Stomach (tissue), 9 donors: ENCODE results near the gene PICK1. TPM values are rescaled to one million over a fixed set of nuclear protein-coding genes. Genes with fewer than 3 reads are reported as not detected.
A peak's percentile ranks its signal among the peaks of the same experiment; 100 is the strongest.

Source experiments
- DNase-seq, 2 donors: peaks; one replicate each; pipeline versions ENCODE4 v3.0.0 to v3.0.0-alpha.2; 2013 to 2019
- H3K27ac ChIP-seq, 5 donors: fragments of 200-600 bp in 4 of 5; sonication (generic) in 4 of 5; one replicate each; pipeline ENCODE4 v1.5.1; 2013 to 2019; ENCODE audit warnings: mild to moderate bottlenecking in 1 of 5, moderate library complexity in 1 of 5
- H3K27me3 ChIP-seq, 3 donors: fragments of 200-600 bp; sonication (generic); one replicate each; pipeline ENCODE4 v1.5.1; 2017 to 2019; ENCODE audit warnings: mixed run types in 1 of 3
- H3K36me3 ChIP-seq, 4 donors: fragments of 200-600 bp; sonication (generic); 1 replicate in 3 of 4; 2 replicates in 1 of 4; pipeline ENCODE4 v1.5.1; 2016 to 2019
- H3K4me1 ChIP-seq, 4 donors: fragments of 200-600 bp; sonication (generic); one replicate each; pipeline ENCODE4 v1.5.1; 2016 to 2019
- H3K4me3 ChIP-seq, 4 donors: fragments of 200-600 bp; sonication (generic) in 3 of 4; one replicate each; pipeline ENCODE4 v1.5.1; 2016 to 2019; ENCODE audit warnings: mild to moderate bottlenecking in 1 of 4
- H3K9me3 ChIP-seq, 4 donors: fragments of 200-600 bp; sonication (generic); one replicate each; pipeline ENCODE4 v1.5.1; 2016 to 2019
- CTCF ChIP-seq, 7 experiments: fragments of 450-650 bp in 4 of 7; fragments of 200-600 bp in 3 of 7; sonication (generic) in 3 of 7; IDR thresholded peaks; one replicate each; pipeline ENCODE4 v1.5.1; 2016 to 2019; ENCODE audit warnings: antibody characterized with exemption in 7 of 7, control low read depth in 2 of 7, mild to moderate bottlenecking in 1 of 7
- EP300 ChIP-seq: sonication (generic); formaldehyde crosslinking; IDR thresholded peaks from one replicate; pipeline ENCODE4 v1.6.1; 2017; ENCODE audit warnings: antibody characterized with exemption
- POLR2A ChIP-seq, 4 donors: fragments of 450-650 bp; IDR thresholded peaks; one replicate each; pipeline ENCODE4 v1.6.1; 2016; ENCODE audit warnings: antibody characterized with exemption in 4 of 4, control low read depth in 2 of 4, mild to moderate bottlenecking in 1 of 4, moderate library complexity in 1 of 4
- POLR2AphosphoS5 ChIP-seq, 3 donors: sonication (generic); formaldehyde crosslinking; IDR thresholded peaks; one replicate each; pipeline ENCODE4 v1.6.1; 2016; ENCODE audit warnings: antibody characterized with exemption in 3 of 3
- WGBS, 5 donors: extraction: QIAGEN DNeasy Blood & Tissue Kit in 3 of 5; methylation state at CpG; one replicate each; pipeline versions ENCODE4 v1.1.5 to v1.1.7; 2013 to 2018; 5-methylcytosine and 5-hydroxymethylcytosine counted together
- intact Hi-C: fragments of 100-400 bp; cut with DNase I; formaldehyde crosslinking; loops from one replicate; pipeline ENCODE4 v1.15.1; 2023; ENCODE audit warnings: low total_unique reads
- polyA plus RNA-seq, 3 donors: library from polyadenylated mRNA; stranded (reverse); fragments of 200-250 nt; gene quantifications; one replicate each; pipeline ENCODE4 v1.2.3, GENCODE V29; 2013
- total RNA-seq, 5 donors: library from RNA; depleted of rRNA; stranded (reverse); fragments of >200 nt; gene quantifications; one replicate each; pipeline versions ENCODE4 v1.1.0 to v1.2.3, GENCODE V29; 2014 to 2016
- donor health status: healthy with polysubstance abuse.
- donor health status: Bipolar disorder and iron deficiency.
- donor health status: healthy.

Gene PICK1
- total and polyA plus RNA-seq, 8 donors: 20.7 to 44.3 (median 27.0) TPM

- H3K27me3 ChIP-seq: no peaks in the 10 kb centered on the region
- intact Hi-C loops: no loop called here
- H3K27ac ChIP-seq: no peak overlapping the region
- H3K4me1 ChIP-seq: peaks cover 0 to 7% (median 0%) of the 10 kb centered on the region in 4 donors
- no peaks in the 10 kb centered on the region for H3K9me3 ChIP-seq
- TF ChIP-seq EP300 (no peak), POLR2A (IDR thresholded peaks at IDR 0.05) (no peak), POLR2AphosphoS5 (IDR thresholded peaks at IDR 0.05) (no peak), CTCF (IDR thresholded peaks at IDR 0.05) (no peak)
- peak in 1 of 2 donors; percentile 56 for DNase-seq
- no peak overlapping the region for H3K4me3 ChIP-seq
- H3K36me3 ChIP-seq: no peaks in the 10 kb centered on the region
- WGBS, 5 donors: 78 to 85% (median 81%) methylated on average over 18 to 22 of the region's 22 CpGs
Measured at GRCh38 chr22:38026130-38027111, 30.8 kb upstream of the PICK1 start.

- H3K9me3 ChIP-seq: no peaks in the 10 kb centered on the region
- no peak for TF ChIP-seq CTCF (IDR thresholded peaks at IDR 0.05)
- TF ChIP-seq EP300: no peak
- no peak for TF ChIP-seq POLR2A (IDR thresholded peaks at IDR 0.05)
- TF ChIP-seq POLR2AphosphoS5 (IDR thresholded peaks at IDR 0.05): no peak
- intact Hi-C loops: no loop called here
- H3K27ac ChIP-seq: no peak overlapping the region
- no peak overlapping the region for H3K4me3 ChIP-seq
- 83 to 91% (median 88%) methylated on average over 9 of the region's 9 CpGs for WGBS, 5 donors
- peak in 1 of 2 donors; percentile 13 for DNase-seq
- H3K27me3 ChIP-seq: no peaks in the 10 kb centered on the region
- peaks cover 0 to 7% (median 0%) of the 10 kb centered on the region in 4 donors for H3K4me1 ChIP-seq
- no peaks in the 10 kb centered on the region for H3K36me3 ChIP-seq
Measured at GRCh38 chr22:38027487-38027886, 29.7 kb upstream of the PICK1 start.

GRCh38 chr22:38028344-38029130 lies 28.7 kb upstream of the PICK1 start:
- Histone ChIP-seq H3K9me3 (no peaks in the 10 kb centered on the region), H3K27ac (no peak overlapping the region), H3K4me1 (peaks cover 0 to 11% (median 10%) of the 10 kb centered on the region in 4 donors), H3K27me3 (no peaks in the 10 kb centered on the region), H3K36me3 (no peaks in the 10 kb centered on the region), H3K4me3 (no peak overlapping the region)
- TF ChIP-seq CTCF (IDR thresholded peaks at IDR 0.05) (no peak), POLR2A (IDR thresholded peaks at IDR 0.05) (no peak), POLR2AphosphoS5 (IDR thresholded peaks at IDR 0.05) (no peak), EP300 (no peak)
- peak in 1 of 2 donors; percentile 2 for DNase-seq
- intact Hi-C loops: no loop called here
- 88 to 96% (median 92%) methylated on average over 14 to 15 of the region's 15 CpGs for WGBS, 5 donors

- Histone ChIP-seq H3K27me3 (no peaks in the 10 kb centered on the region), H3K27ac (no peak overlapping the region), H3K36me3 (no peaks in the 10 kb centered on the region), H3K4me1 (peaks cover 8 to 20% (median 19%) of the 10 kb centered on the region in 4 donors), H3K9me3 (no peaks in the 10 kb centered on the region), H3K4me3 (no peak overlapping the region)
- TF ChIP-seq POLR2AphosphoS5 (IDR thresholded peaks at IDR 0.05) (no peak), POLR2A (IDR thresholded peaks at IDR 0.05) (no peak), EP300 (no peak), CTCF (IDR thresholded peaks at IDR 0.05) (no peak)
- intact Hi-C loops: no loop called here
- DNase-seq: no peak
Measured at GRCh38 chr22:38029370-38029769, 27.8 kb upstream of the PICK1 start.
